Measurements from ENCODE around the gene TMEM169.

TMEM169 gene

GRCh38 chr2:216043949-216044348 is 37.8 kb upstream of the TMEM169 start:
- no peak for TF ChIP-seq CTCF (IDR thresholded peaks at IDR 0.05; ENCODE audit: low read depth, low read length)
- DNase-seq (ENCODE audit: low read depth in 2 of 2), result no peak

DNA sequence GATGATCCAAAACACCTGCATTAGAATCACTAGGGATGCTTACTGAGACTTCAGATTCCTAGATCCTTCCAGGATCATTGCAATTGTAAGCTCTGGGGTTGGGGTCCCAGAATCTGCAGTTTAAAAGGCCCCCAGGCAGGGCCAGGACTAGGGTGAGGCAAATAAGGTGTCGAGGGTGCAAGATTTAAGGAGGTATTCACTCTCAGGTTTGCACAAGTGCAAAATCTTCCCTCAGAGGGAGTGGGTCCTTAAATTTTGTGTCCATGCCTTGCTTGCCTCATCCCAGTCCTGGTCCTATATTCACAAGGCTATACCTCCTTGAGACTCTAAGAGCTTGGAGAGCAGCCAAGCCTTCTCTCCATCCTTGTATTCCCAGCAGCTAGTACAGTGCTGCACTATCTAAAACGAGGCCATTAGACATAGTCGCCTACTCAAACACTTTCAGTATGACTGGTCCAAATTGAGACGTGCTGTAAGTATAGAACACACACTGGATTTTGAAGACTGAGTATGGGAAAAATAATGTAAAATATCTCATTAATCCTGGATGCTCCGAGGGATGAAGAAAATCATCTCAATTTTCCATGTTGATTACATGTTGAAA is 36.7 kb upstream of the TMEM169 start:
- H3K4me3 ChIP-seq (replicated peaks in 1 of 2; ENCODE audit: low read depth in 2 of 2, low read length in 2 of 2), result no peak overlapping the region
- DNase-seq (ENCODE audit: low read depth in 2 of 2), result peak in 1 of 2 donors; percentile 8
- no peak for TF ChIP-seq CTCF (IDR thresholded peaks at IDR 0.05; ENCODE audit: low read depth, low read length)

More at GRCh38 chr2:216043949-216044348, 37.8 kb upstream of the TMEM169 start:
- H3K4me3 ChIP-seq (replicated peaks in 1 of 2; ENCODE audit: low read depth in 2 of 2, low read length in 2 of 2), result no peak overlapping the region

DNA sequence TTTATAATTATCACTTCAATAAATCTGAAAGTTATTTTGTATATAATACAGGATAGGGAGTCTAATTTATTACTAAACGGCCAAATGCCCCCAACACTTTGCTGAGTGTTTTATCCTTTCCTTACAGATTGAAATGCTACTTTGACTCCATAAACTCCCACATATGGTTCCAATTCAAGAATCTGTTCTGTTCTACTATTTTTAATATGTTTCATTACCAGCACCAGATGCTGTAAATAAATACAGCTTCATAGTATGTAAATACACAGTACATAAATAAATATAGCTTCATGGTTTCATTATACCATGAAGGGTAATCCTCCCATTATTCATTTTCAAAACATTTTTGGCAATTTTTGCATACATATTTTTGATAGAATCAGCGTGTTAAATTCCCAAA is 34.3 kb upstream of the TMEM169 start:
- TF ChIP-seq CTCF (IDR thresholded peaks at IDR 0.05; ENCODE audit: low read depth, low read length), result no peak
- DNase-seq (ENCODE audit: low read depth in 2 of 2), result no peak
- H3K4me3 ChIP-seq (replicated peaks in 1 of 2; ENCODE audit: low read depth in 2 of 2, low read length in 2 of 2), result no peak overlapping the region

GRCh38 chr2:216049452-216049851 is 32.3 kb upstream of the TMEM169 start:
- DNase-seq (ENCODE audit: low read depth in 2 of 2), result no peak
- TF ChIP-seq CTCF (IDR thresholded peaks at IDR 0.05; ENCODE audit: low read depth, low read length), result no peak
- no peak overlapping the region for H3K4me3 ChIP-seq (replicated peaks in 1 of 2; ENCODE audit: low read depth in 2 of 2, low read length in 2 of 2)

DNA sequence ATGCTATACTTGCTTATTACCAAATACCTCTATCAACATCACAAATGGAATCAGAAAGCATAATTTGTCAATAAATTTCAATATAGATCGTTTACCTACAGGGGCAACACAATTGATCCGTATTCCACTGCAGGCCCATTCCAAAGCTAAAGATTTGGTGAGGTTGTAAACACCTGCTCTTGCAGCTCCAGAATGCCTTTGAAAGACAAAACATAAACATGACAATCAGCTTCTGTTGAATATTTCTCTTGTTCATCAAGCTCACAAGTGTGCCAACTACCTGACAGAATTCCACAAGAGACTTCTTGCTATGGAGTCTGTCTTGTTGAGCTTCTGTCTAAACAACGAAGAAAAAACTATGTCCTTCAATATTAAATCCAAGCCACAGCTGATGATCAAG is 30.4 kb upstream of the TMEM169 start:
- H3K4me3 ChIP-seq (replicated peaks in 1 of 2; ENCODE audit: low read depth in 2 of 2, low read length in 2 of 2), result no peak overlapping the region
- TF ChIP-seq CTCF (IDR thresholded peaks at IDR 0.05; ENCODE audit: low read depth, low read length), result no peak
- DNase-seq (ENCODE audit: low read depth in 2 of 2), result no peak

GRCh38 chr2:216052420-216052819 is 29.3 kb upstream of the TMEM169 start:
- no peak for TF ChIP-seq CTCF (IDR thresholded peaks at IDR 0.05; ENCODE audit: low read depth, low read length)
- DNase-seq (ENCODE audit: low read depth in 2 of 2), result no peak
- no peak overlapping the region for H3K4me3 ChIP-seq (replicated peaks in 1 of 2; ENCODE audit: low read depth in 2 of 2, low read length in 2 of 2)

DNA sequence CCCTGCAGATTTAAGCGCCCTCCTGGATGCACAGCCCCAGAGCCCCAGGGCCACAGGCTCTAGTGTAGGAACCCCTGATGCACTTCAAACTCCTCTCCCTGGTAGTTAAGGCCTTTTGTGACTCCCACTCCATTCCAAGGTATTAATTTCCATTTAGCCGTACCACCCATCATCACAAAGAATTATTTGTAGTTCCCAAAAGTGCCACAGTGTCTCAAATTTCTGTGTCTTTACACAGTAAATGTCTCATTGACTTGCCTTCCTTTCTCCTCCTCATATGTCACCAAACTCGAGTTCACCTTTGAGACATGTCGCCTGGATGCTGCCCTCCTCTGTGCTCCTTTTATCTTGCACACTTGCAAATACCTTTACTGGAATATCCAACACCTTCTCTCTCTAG is 26.0 kb upstream of the TMEM169 start:
- H3K4me3 ChIP-seq (replicated peaks in 1 of 2; ENCODE audit: low read depth in 2 of 2, low read length in 2 of 2), result no peak overlapping the region
- no peak for TF ChIP-seq CTCF (IDR thresholded peaks at IDR 0.05; ENCODE audit: low read depth, low read length)
- DNase-seq (ENCODE audit: low read depth in 2 of 2), result no peak
